ENCODE results near the gene GRID1. TPM values are rescaled to one million over a fixed set of nuclear protein-coding genes. Genes with fewer than 3 reads are reported as not detected.
A peak's percentile ranks its signal among the peaks of the same experiment; 100 is the strongest.

GRID1 gene
- polyA plus RNA-seq, 1 experiment, result 0.49 TPM

DNA sequence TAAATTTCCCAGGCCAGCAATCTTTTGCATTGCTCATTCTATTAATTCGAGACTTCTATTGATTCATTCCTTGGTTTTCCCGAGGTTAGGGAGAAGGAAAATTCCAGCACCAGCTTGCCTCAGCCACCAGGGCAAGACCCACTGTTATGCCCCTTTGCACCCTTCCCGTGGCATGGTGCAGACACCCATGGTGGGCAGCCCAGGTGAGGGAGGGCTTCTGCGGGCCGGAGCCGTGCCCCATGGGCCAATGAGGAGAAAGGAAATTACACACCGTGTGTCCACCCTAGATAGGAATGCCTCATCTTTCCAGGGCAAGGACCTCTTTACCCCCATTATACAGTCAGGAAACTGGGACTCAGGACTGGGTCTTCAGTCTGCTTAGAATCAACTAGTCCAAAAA lies 4.5 kb upstream of the GRID1 start:
- CTCF ChIA-PET, result interaction anchor here (0.7 to 1.5 kb wide), 3 partner anchors 10 to 1831 kb away, joined by 3 to 4 read pairs (median 3); no protein-coding TSS in a partner anchor
- TF ChIP-seq, protein P1, sequence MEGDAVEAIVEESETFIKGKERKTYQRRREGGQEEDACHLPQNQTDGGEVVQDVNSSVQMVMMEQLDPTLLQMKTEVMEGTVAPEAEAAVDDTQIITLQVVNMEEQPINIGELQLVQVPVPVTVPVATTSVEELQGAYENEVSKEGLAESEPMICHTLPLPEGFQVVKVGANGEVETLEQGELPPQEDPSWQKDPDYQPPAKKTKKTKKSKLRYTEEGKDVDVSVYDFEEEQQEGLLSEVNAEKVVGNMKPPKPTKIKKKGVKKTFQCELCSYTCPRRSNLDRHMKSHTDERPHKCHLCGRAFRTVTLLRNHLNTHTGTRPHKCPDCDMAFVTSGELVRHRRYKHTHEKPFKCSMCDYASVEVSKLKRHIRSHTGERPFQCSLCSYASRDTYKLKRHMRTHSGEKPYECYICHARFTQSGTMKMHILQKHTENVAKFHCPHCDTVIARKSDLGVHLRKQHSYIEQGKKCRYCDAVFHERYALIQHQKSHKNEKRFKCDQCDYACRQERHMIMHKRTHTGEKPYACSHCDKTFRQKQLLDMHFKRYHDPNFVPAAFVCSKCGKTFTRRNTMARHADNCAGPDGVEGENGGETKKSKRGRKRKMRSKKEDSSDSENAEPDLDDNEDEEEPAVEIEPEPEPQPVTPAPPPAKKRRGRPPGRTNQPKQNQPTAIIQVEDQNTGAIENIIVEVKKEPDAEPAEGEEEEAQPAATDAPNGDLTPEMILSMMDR (IDR thresholded peaks at IDR 0.05; ENCODE audit: insufficient read depth, low read depth, low read length), result no peak
- DNase-seq (ENCODE audit: low read depth), result no peak
- POLR2A ChIA-PET, result no interaction called here
- no peaks in the 10 kb centered on the region for H3K36me3 ChIP-seq (ENCODE audit: control insufficient read depth, insufficient read depth, low read length)
- peaks cover 23% of the 10 kb centered on the region for H3K27me3 ChIP-seq (ENCODE audit: control insufficient read depth, insufficient read depth, low read length)
- no peak overlapping the region for H3K4me3 ChIP-seq (ENCODE audit: low read depth, low read length)

DNA sequence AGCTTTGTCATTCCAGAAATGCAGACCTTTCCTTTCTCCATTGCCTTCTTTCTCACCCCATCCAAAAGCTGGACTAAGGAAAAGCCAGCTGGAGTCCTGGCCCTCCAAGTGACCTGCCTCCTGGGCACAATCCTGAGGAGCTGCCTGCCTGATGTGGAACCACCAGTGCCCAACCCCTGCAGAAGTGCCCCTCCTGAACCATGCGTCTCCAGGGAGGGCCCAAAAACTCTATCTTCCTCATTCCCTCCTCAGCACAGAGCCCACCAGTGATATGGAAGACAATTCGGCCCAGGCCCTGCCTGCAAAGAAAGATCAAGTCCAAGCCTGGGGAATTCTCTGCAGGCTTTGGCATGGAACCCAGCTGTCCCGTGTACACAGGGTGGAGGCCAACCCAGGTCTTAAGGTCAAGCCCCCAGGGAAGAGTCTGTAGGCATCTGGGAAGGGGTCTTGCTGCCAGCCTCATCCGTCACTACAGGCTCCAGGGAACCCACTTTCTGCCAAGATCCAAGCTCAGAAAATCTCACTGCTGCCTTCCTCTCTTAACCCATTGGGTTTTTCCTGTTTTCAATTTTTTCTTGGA lies 3.5 kb upstream of the GRID1 start:
- ChIA-PET CTCF (interaction anchor here (0.6 to 1.5 kb wide), 3 partner anchors 11 to 1830 kb away, joined by 3 read pairs; no protein-coding TSS in a partner anchor), POLR2A (no interaction called here)
- no peak for DNase-seq (ENCODE audit: low read depth)
- TF ChIP-seq, protein P1 (IDR thresholded peaks at IDR 0.05; ENCODE audit: insufficient read depth, low read depth, low read length), result no peak
- Histone ChIP-seq H3K36me3 (ENCODE audit: control insufficient read depth, insufficient read depth, low read length) (no peaks in the 10 kb centered on the region), H3K27me3 (ENCODE audit: control insufficient read depth, insufficient read depth, low read length) (peaks cover 27% of the 10 kb centered on the region), H3K4me3 (ENCODE audit: low read depth, low read length) (no peak overlapping the region)

DNA sequence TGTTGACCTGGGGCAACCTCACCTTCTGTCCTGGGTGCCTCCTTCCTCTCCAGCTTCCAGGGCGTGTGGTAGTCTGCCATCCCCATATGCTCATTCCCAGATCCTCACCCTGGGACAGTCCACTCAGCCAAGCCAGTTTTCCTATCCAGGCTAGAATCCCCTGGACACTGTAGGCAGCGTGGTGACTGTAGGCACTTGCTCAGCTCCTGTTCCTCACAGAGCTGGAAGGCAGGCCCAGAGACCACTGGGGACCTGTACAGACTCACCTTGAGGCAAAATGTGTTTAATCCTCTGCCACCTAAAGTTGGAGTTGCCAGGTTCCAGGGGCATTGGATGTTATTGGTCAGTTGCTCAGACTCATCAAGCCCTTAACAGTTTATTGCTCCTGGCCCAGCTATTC lies 2.4 kb upstream of the GRID1 start:
- CTCF ChIA-PET, result interaction anchor here (0.7 to 0.8 kb wide), 2 partner anchors 373 to 823 kb away, joined by 3 read pairs; no protein-coding TSS in a partner anchor
- TF ChIP-seq, protein P1 (IDR thresholded peaks at IDR 0.05; ENCODE audit: insufficient read depth, low read depth, low read length), result no peak
- POLR2A ChIA-PET, result no interaction called here
- Histone ChIP-seq H3K36me3 (ENCODE audit: control insufficient read depth, insufficient read depth, low read length) (no peaks in the 10 kb centered on the region), H3K4me3 (ENCODE audit: low read depth, low read length) (no peak overlapping the region), H3K27me3 (ENCODE audit: control insufficient read depth, insufficient read depth, low read length) (peaks cover 35% of the 10 kb centered on the region)
- DNase-seq (ENCODE audit: low read depth), result no peak

- DNase-seq (ENCODE audit: low read depth), result no peak
- ChIA-PET POLR2A (no interaction called here), CTCF (interaction anchor here (0.8 kb wide), 1 partner anchor 19 kb away, joined by 3 read pairs; no protein-coding TSS in a partner anchor)
- Histone ChIP-seq H3K27me3 (ENCODE audit: control insufficient read depth, insufficient read depth, low read length) (peaks cover 35% of the 10 kb centered on the region), H3K4me3 (ENCODE audit: low read depth, low read length) (no peak overlapping the region), H3K36me3 (ENCODE audit: control insufficient read depth, insufficient read depth, low read length) (no peaks in the 10 kb centered on the region)
- TF ChIP-seq, protein P1 (IDR thresholded peaks at IDR 0.05; ENCODE audit: insufficient read depth, low read depth, low read length), result no peak
Observed at GRCh38 chr10:86368046-86368445, 1.5 kb upstream of the GRID1 start.

GRCh38 chr10:86367152-86367951 lies 757 bp upstream of the GRID1 start:
- Histone ChIP-seq H3K27me3 (ENCODE audit: control insufficient read depth, insufficient read depth, low read length) (peaks cover 33% of the 10 kb centered on the region), H3K36me3 (ENCODE audit: control insufficient read depth, insufficient read depth, low read length) (no peaks in the 10 kb centered on the region), H3K4me3 (ENCODE audit: low read depth, low read length) (peak overlapping the region; percentile 25)
- TF ChIP-seq, protein P1 (IDR thresholded peaks at IDR 0.05; ENCODE audit: insufficient read depth, low read depth, low read length), result no peak
- ChIA-PET CTCF (interaction anchor here (0.8 kb wide), 1 partner anchor 18 kb away, joined by 3 read pairs; no protein-coding TSS in a partner anchor), POLR2A (no interaction called here)
- no peak for DNase-seq (ENCODE audit: low read depth)
